PFSK-1 (cell line): Measurements from ENCODE around the gene CLCN1.

ENCODE experiments used
- FOXP2 ChIP-seq: optimal IDR thresholded peaks from 2 replicates; pipeline ENCODE3; 2011; ENCODE audit warnings: borderline replicate concordance, control low read depth, inconsistent platforms; ENCODE audit not compliant: insufficient read depth; ENCODE audit errors: extremely low read length, extremely low read depth
- POLR2AphosphoS5 ChIP-seq: IDR thresholded peaks from 2 replicates; pipeline ENCODE4 v1.6.1; 2012; ENCODE audit warnings: low read depth, mild to moderate bottlenecking, control low read depth, low read length, moderate library complexity
- REST ChIP-seq, 2 experiments: IDR thresholded peaks; 2 replicates each; pipeline versions ENCODE4 v1.6.1 to v1.8.0; 2011 to 2012; ENCODE audit warnings: low read depth in 2 of 2, low read length in 2 of 2, control low read depth in 1 of 2, inconsistent platforms in 1 of 2, mild to moderate bottlenecking in 1 of 2, moderate library complexity in 1 of 2; ENCODE audit not compliant: insufficient read depth in 1 of 2
- SIN3A ChIP-seq: IDR thresholded peaks from 2 replicates; pipeline ENCODE4 v1.6.1; 2012; ENCODE audit warnings: mild to moderate bottlenecking, low read length, moderate library complexity, borderline replicate concordance; ENCODE audit not compliant: insufficient read depth
- TAF1 ChIP-seq: IDR thresholded peaks from 2 replicates; pipeline ENCODE4 v1.6.1; 2012; ENCODE audit warnings: low read length, control low read depth, borderline replicate concordance; ENCODE audit not compliant: insufficient read depth

CLCN1 gene

DNA sequence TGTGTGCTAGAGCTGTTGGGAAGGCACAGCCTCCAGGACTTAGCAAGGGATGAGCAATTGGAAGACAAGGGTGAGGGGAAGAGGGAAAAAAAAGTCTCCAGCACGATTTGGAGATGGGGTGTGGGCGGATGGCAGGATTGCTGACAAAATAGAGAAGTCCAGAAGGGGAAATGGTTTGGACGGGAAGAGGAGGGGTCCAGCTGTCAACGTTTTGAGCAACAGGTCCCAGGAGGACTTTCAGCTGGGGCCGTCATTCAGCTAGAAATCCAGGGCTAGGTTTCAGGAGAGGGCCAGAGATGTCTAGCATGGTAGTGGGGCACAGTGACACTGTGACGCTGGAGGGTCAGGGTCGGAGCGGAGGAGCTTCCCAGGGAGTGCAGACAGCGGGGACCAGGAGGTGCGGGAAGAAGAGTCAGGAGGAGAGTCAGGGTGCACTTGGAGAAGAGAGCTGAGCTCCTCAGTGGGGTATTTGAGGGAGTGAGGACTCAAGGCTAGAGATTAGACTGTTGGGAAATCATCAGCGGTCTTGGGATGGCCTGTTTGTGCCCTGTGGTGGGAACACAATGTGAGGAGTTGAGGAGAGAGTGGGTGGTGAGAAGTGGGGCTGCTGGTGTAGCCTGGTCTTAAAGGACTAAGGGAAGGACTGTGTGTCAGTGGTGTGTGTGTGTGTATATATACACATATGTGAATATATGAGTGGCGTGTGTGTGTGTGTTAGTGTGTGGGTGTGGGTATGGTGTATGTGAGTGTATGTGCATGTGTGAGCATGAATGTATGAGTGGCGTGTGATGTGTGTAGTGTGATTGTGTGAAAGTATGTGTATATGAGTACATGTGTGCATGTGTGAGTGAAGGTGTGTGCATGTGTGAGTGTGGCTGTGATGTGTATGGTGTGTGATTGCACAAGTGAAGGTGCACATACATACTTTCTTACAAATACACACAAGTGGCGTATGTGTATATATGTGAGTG lies 69.0 kb downstream of the CLCN1 start:
- TF ChIP-seq SIN3A = no peak
- no peak for TF ChIP-seq REST (IDR thresholded peaks at IDR 0.05; ENCODE audit: insufficient read depth in 1 of 2, low read depth in 2 of 2, low read length in 2 of 2)
- TF ChIP-seq TAF1 = no peak
- no peak for TF ChIP-seq FOXP2
- TF ChIP-seq POLR2AphosphoS5 = no peak

GRCh38 chr7:143385891-143386781 lies 70.2 kb downstream of the CLCN1 start:
- TF ChIP-seq POLR2AphosphoS5 = no peak
- TF ChIP-seq TAF1 = no peak
- TF ChIP-seq SIN3A = no peak
- no peak for TF ChIP-seq FOXP2
- TF ChIP-seq REST (IDR thresholded peaks at IDR 0.05; ENCODE audit: insufficient read depth in 1 of 2, low read depth in 2 of 2, low read length in 2 of 2) = no peak

DNA sequence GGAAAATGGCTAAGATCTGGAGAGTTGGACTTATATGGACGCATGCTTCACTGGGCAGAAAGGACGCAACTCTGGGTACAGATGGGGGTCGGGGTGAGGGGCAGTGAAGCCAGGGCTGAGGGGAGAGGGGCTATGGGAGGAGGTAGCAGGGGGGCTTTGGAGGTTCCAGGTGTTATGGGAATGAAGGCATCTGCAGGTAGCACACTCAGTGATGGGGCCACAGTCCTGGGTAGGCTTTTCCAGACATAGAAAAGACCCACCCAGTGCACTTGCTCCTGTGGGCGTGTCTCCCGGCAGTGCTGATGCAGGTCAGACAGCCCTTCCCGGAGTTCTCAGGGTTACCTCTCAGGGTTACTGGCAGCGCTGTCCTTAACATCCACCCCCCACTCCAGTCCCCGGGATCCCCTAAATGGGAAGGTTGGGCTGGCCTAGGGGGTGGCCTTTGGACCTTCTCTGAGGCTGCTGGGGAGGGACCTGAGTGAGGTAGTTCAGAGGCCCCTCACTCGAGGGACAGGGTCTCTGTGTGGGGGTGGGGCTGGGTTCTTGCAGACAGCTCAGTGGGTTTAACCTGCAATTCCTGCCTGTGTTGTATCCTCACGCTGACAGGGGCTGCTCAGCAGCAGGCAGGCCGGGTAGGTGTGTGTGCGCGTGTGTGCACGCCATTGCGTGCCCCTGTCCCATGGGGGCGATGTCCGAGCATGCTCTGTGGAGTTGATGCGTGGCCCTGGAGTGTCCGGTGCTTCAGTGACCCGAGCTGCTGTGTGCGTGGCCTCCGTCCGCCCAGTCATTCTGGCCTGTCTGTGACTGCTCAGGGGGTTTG lies 71.5 kb downstream of the CLCN1 start:
- TF ChIP-seq TAF1 (no peak), POLR2AphosphoS5 (no peak), REST (IDR thresholded peaks at IDR 0.05; ENCODE audit: insufficient read depth in 1 of 2, low read depth in 2 of 2, low read length in 2 of 2) (no peak), FOXP2 (no peak), SIN3A (no peak)

- no peak for TF ChIP-seq FOXP2
Observed at GRCh38 chr7:143388051-143388450, 72.1 kb downstream of the CLCN1 start.

DNA sequence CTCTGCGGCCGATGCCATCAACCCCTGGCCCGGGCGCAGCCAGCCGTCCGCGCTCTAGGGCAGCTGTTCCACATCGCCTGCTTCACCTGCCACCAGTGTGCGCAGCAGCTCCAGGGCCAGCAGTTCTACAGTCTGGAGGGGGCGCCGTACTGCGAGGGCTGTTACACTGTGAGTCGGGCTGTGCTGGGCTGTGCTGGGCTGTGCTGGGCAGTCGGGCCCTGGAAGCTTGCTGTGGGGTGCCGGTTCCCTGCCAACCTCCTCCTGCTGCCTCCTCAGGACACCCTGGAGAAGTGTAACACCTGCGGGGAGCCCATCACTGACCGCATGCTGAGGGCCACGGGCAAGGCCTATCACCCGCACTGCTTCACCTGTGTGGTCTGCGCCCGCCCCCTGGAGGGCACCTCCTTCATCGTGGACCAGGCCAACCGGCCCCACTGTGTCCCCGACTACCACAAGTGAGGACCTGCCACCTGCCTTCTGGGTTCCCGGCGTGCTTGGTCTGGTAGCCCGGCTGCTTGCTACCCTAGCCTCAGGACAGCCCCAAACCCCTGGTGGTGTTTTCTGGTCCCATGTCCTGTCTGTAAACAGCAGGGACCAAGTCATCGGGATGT lies 72.7 kb downstream of the CLCN1 start:
- TF ChIP-seq POLR2AphosphoS5 (no peak), TAF1 (no peak), FOXP2 (no peak), REST (IDR thresholded peaks at IDR 0.05; ENCODE audit: insufficient read depth in 1 of 2, low read depth in 2 of 2, low read length in 2 of 2) (no peak), SIN3A (no peak)
